H1 (cell line): Measurements from ENCODE around the gene CCDC137. TPM values are rescaled to one million over a fixed set of nuclear protein-coding genes. Genes with fewer than 3 reads are reported as not detected.

Source experiments
- CTCF ChIA-PET: fragments of 300-600 bp; sonication (Branson Sonifier 250); formaldehyde crosslinking; loops from one replicate; lab custom pipeline; 2021; ENCODE audit not compliant: partially characterized antibody; lab: Charles Lee
- POLR2A ChIA-PET: fragments of 300-600 bp; sonication (Branson Sonifier 250); formaldehyde crosslinking; loops from one replicate; lab custom pipeline; 2021; ENCODE audit warnings: inconsistent platforms; ENCODE audit not compliant: partially characterized antibody; lab: Charles Lee
- DNase-seq, 2 experiments: peaks; one replicate each; pipeline versions ENCODE4 v3.0.0 to v3.0.0-alpha.2; 2010 to 2022; ENCODE audit warnings: low spot score in 2 of 2, low read depth in 1 of 2, mixed read lengths in 1 of 2
- FAIRE-seq: peaks from 2 replicates; lab custom pipeline; 2011; peaks lifted over from hg19 to GRCh38; lab: Jason Lieb, UNC
- H2AFZ ChIP-seq: 2 replicates; pipeline ENCODE4 v1.8.1; 2012; ENCODE audit warnings: low read length, inconsistent platforms
- H2AK5ac ChIP-seq: 2 replicates; pipeline ENCODE4 v1.6.1; 2013; ENCODE audit warnings: low read depth, low read length
- H2BK120ac ChIP-seq: replicated peaks from 2 replicates; pipeline ENCODE3; 2013; ENCODE audit warnings: low read depth, low read length, inconsistent platforms
- H2BK12ac ChIP-seq: 2 replicates; pipeline ENCODE4 v1.6.1; 2013; ENCODE audit warnings: low read depth, low read length
- H2BK15ac ChIP-seq: 2 replicates; pipeline ENCODE4 v1.6.1; 2013; ENCODE audit warnings: low read length
- H2BK20ac ChIP-seq: 2 replicates; pipeline ENCODE4 v1.6.1; 2013; ENCODE audit warnings: low read length
- H2BK5ac ChIP-seq: 2 replicates; pipeline ENCODE4 v1.6.1; 2013; ENCODE audit warnings: low read depth, low read length
- H3K14ac ChIP-seq: 2 replicates; pipeline ENCODE4 v1.6.1; 2013; ENCODE audit warnings: inconsistent platforms; ENCODE audit not compliant: insufficient read length
- H3K18ac ChIP-seq: 2 replicates; pipeline ENCODE4 v1.6.1; 2013; ENCODE audit warnings: low read length; ENCODE audit errors: extremely low read depth
- H3K23ac ChIP-seq: 2 replicates; pipeline ENCODE4 v1.6.1; 2013; ENCODE audit warnings: inconsistent platforms; ENCODE audit not compliant: insufficient read length
- H3K23me2 ChIP-seq: 2 replicates; pipeline ENCODE4 v1.6.1; 2013; ENCODE audit warnings: low read depth, low read length
- H3K27ac ChIP-seq: 2 replicates; pipeline ENCODE4 v1.6.1; 2011; ENCODE audit warnings: low read depth, low read length, inconsistent platforms
- H3K27me3 ChIP-seq, 4 experiments: replicated peaks in 1 of 4; 1 replicate in 1 of 4; 2 replicates in 3 of 4; pipeline versions ENCODE4 v1.6.1 to v1.8.1; 2011 to 2013; ENCODE audit warnings: low read length in 3 of 4, mild to moderate bottlenecking in 3 of 4, inconsistent platforms in 2 of 4, mixed read lengths in 2 of 4, moderate library complexity in 1 of 4; ENCODE audit not compliant: control insufficient read depth in 3 of 4, insufficient read depth in 3 of 4; ENCODE audit errors: extremely low read depth in 1 of 4
- H3K36me3 ChIP-seq, 4 experiments: 2 replicates each; pipeline versions ENCODE4 v1.6.1 to v1.8.1; 2011 to 2013; ENCODE audit warnings: mild to moderate bottlenecking in 4 of 4, low read length in 3 of 4, moderate library complexity in 2 of 4, control low read depth in 1 of 4, inconsistent platforms in 1 of 4; ENCODE audit not compliant: insufficient read depth in 4 of 4, control insufficient read depth in 2 of 4
- H3K4ac ChIP-seq: replicated peaks from 2 replicates; pipeline ENCODE3; 2013; ENCODE audit warnings: low read length, low read depth, mixed read lengths, inconsistent platforms; ENCODE audit not compliant: insufficient read length
- H3K4me1 ChIP-seq, 4 experiments: replicated peaks in 1 of 4; 1 replicate in 1 of 4; 2 replicates in 3 of 4; pipeline versions ENCODE4 v1.6.1 to v1.8.1; 2011 to 2013; ENCODE audit warnings: low read length in 3 of 4, inconsistent platforms in 2 of 4, mixed read lengths in 1 of 4; ENCODE audit not compliant: insufficient read depth in 4 of 4, control insufficient read depth in 3 of 4
- H3K4me2 ChIP-seq, 2 experiments: 2 replicates each; pipeline versions ENCODE4 v1.6.1 to v1.8.1; 2011 to 2013; ENCODE audit warnings: low read depth in 2 of 2, low read length in 2 of 2, control low read depth in 1 of 2, inconsistent platforms in 1 of 2, mild to moderate bottlenecking in 1 of 2; ENCODE audit not compliant: insufficient read depth in 1 of 2
- H3K4me3 ChIP-seq, 4 experiments: fragments of 200-600, 300-600 bp in 1 of 4; sonication (generic), shearing (Covaris generic), sonication (Bioruptor Twin) in 1 of 4; 2 replicates each; pipeline versions ENCODE4 v1.5.1 to v1.8.1; 2011 to 2016; ENCODE audit warnings: low read length in 4 of 4, low read depth in 3 of 4, control low read depth in 2 of 4, inconsistent platforms in 2 of 4, mild to moderate bottlenecking in 2 of 4, mixed read lengths in 1 of 4, moderate library complexity in 1 of 4; ENCODE audit not compliant: insufficient read depth in 2 of 4; ENCODE audit errors: extremely low read depth in 1 of 4
- H3K56ac ChIP-seq: replicated peaks from 2 replicates; pipeline ENCODE3; 2013; ENCODE audit warnings: low read depth, mild to moderate bottlenecking, mixed read lengths, low read length, inconsistent platforms; ENCODE audit not compliant: insufficient read length
- H3K79me1 ChIP-seq: 2 replicates; pipeline ENCODE4 v1.6.1; 2013; ENCODE audit warnings: low read depth, low read length, control low read depth
- H3K79me2 ChIP-seq, 2 experiments: 2 replicates each; pipeline versions ENCODE4 v1.6.1 to v1.8.1; 2012 to 2013; ENCODE audit warnings: low read length in 2 of 2, mild to moderate bottlenecking in 2 of 2, inconsistent platforms in 1 of 2; ENCODE audit not compliant: insufficient read depth in 2 of 2, control insufficient read depth in 1 of 2
- H3K9ac ChIP-seq, 4 experiments: replicated peaks in 1 of 4; 1 replicate in 1 of 4; 2 replicates in 3 of 4; pipeline versions ENCODE4 v1.6.1 to v1.8.1; 2011 to 2013; ENCODE audit warnings: low read depth in 3 of 4, low read length in 3 of 4, control low read depth in 2 of 4, mild to moderate bottlenecking in 2 of 4, moderate library complexity in 2 of 4, inconsistent platforms in 1 of 4; ENCODE audit errors: extremely low read depth in 1 of 4
- H3K9me3 ChIP-seq, 2 experiments: 2 replicates each; pipeline versions ENCODE4 v1.6.1 to v1.8.1; 2012 to 2013; ENCODE audit warnings: mild to moderate bottlenecking in 2 of 2, moderate library complexity in 2 of 2, control low read depth in 1 of 2, inconsistent platforms in 1 of 2, low read depth in 1 of 2, low read length in 1 of 2, mixed read lengths in 1 of 2; ENCODE audit not compliant: insufficient read depth in 2 of 2
- H4K20me1 ChIP-seq, 2 experiments: replicated peaks in 1 of 2; 2 replicates each; pipeline versions ENCODE3 to v1.8.1; 2011 to 2013; ENCODE audit warnings: inconsistent platforms in 2 of 2, low read length in 2 of 2, mild to moderate bottlenecking in 1 of 2; ENCODE audit not compliant: insufficient read depth in 2 of 2, control insufficient read depth in 1 of 2
- H4K5ac ChIP-seq: 2 replicates; pipeline ENCODE4 v1.6.1; 2013; ENCODE audit warnings: low read length, low read depth, mixed read lengths, inconsistent platforms; ENCODE audit not compliant: insufficient read length
- H4K8ac ChIP-seq: 2 replicates; pipeline ENCODE4 v1.8.0; 2013; ENCODE audit warnings: mild to moderate bottlenecking, moderate library complexity, low read length, inconsistent platforms; ENCODE audit not compliant: insufficient read depth; ENCODE audit errors: extremely low read depth
- H4K91ac ChIP-seq: replicated peaks from 2 replicates; pipeline ENCODE3; 2013; ENCODE audit warnings: low read length, mixed read lengths, inconsistent platforms; ENCODE audit not compliant: insufficient read length
- GTF2F1 ChIP-seq: IDR thresholded peaks from 2 replicates; pipeline ENCODE4 v1.6.1; 2012; ENCODE audit warnings: low read depth, low read length, improper control_type of control experiment, borderline replicate concordance
- JUND ChIP-seq: IDR thresholded peaks from 2 replicates; pipeline ENCODE4 v1.6.1; 2011; ENCODE audit warnings: mild to moderate bottlenecking, improper control_type of control experiment, low read length
- NRF1 ChIP-seq: IDR thresholded peaks from 2 replicates; pipeline ENCODE4 v1.6.1; 2011; ENCODE audit warnings: mild to moderate bottlenecking, low read depth, low read length, improper control_type of control experiment
- RXRA ChIP-seq: IDR thresholded peaks from 2 replicates; pipeline ENCODE4 v1.6.1; 2011; ENCODE audit warnings: low read depth, mild to moderate bottlenecking, low read length, moderate library complexity; ENCODE audit not compliant: insufficient read depth
- SIN3A ChIP-seq, 2 experiments: IDR thresholded peaks in 1 of 2; conservative IDR thresholded peaks in 1 of 2; 2 replicates each; pipeline ENCODE4 v1.6.1; 2011 to 2012; ENCODE audit warnings: low read length in 2 of 2, improper control_type of control experiment in 1 of 2, low read depth in 1 of 2, mild to moderate bottlenecking in 1 of 2
- TAF7 ChIP-seq: optimal IDR thresholded peaks from 2 replicates; pipeline ENCODE3; 2011; ENCODE audit warnings: low read depth, mild to moderate bottlenecking, inconsistent platforms, low read length, moderate library complexity, borderline replicate concordance
- TBP ChIP-seq: IDR thresholded peaks from 2 replicates; pipeline ENCODE4 v1.6.1; 2011; ENCODE audit warnings: low read depth, low read length, improper control_type of control experiment
- WGBS, 2 experiments: shearing (Covaris generic) in 1 of 2; methylation state at CpG; one replicate each; pipeline versions ENCODE4 v1.1.6 to v1.1.7; 2013 to 2015; ENCODE audit warnings: low lambda C conversion rate in 2 of 2, mixed read lengths in 2 of 2, inconsistent platforms in 1 of 2, low coverage in 1 of 2, missing lambda C conversion rate in 1 of 2; ENCODE audit not compliant: insufficient replicate concordance in 2 of 2, insufficient coverage in 1 of 2, insufficient read length in 1 of 2; ENCODE audit errors: extremely low coverage in 1 of 2, missing lambda C conversion rate in 1 of 2; 5-methylcytosine and 5-hydroxymethylcytosine counted together
- polyA plus RNA-seq, 7 experiments: library from polyadenylated mRNA; depleted of rRNA in 3 of 7; stranded (reverse) in 5 of 7; unstranded in 2 of 7; fragments of >200 nt in 5 of 7; fragments of 200-250 nt in 2 of 7; gene quantifications; 1 replicate in 5 of 7; 2 replicates in 1 of 7; 4 replicates in 1 of 7; pipeline versions ENCODE4 v1.2.1 to v1.2.3, GENCODE V29; 2011 to 2013; ENCODE audit warnings: missing spikeins in 2 of 7, mixed read lengths in 2 of 7
- total RNA-seq: library from RNA; stranded (reverse); fragmentation: NEBNext Ultra II Directional; extraction: Animal tissue kit (Norgen Biotek cat#: 25700); gene quantifications from 2 replicates; pipeline ENCODE4 v1.2.1, GENCODE V29; 2021
- TF ChIP-seq, protein P1 (sequence below), 3 experiments: IDR thresholded peaks; 1 replicate in 2 of 3; 2 replicates in 1 of 3; pipeline versions ENCODE4 v1.5.1 to v1.6.1; 2011; ENCODE audit warnings: low read length in 3 of 3, mild to moderate bottlenecking in 3 of 3, inconsistent platforms in 2 of 3, low read depth in 1 of 3, moderate library complexity in 1 of 3; ENCODE audit not compliant: insufficient read depth in 1 of 3; ENCODE audit errors: control extremely low read depth in 1 of 3

The CCDC137 gene
- total and polyA plus RNA-seq, 2 of the 8 experiments (the other 6 are each of a cell fraction or from before 2014, with no cell fraction given): 17.6 to 38.6 TPM

DNA sequence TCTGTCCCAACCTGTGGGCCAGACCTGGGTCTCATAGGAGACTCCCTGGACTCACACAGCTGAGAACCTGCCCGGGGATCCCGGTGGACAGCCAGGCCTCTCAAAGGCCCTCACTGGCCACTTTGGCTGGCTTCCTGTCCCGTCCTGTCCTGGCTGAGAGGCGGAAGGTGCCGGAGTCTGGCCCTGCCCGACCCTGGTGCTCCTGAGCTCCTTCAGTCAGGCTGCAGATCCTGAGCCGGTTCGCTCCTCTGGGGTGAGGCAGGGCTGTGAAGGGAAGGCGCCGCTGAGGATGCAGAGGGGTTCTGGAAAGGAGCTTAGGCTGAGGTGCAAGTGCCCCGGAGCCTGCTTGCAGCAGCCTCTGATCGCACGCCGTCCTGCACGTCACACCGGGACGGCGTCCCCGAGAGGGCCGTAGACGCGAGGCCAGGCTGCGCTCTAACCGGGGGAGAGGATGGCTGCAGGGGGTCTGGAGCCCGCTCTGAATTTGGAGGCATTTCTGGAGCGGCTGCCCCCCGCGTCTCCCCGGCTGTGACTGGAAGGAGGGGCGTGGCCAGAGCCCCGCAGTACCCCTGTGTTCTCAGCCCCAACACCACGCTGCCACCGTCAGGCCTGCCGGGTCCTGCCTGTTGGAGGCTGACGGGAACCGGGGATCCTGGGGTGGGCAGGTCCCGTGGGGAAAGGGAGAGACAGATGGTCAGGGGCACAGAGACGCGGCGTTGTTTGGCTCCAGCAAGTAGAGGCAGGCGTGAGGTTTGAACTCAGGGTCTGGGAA, 21.4 kb downstream of the CCDC137 start:
- H3K79me1 ChIP-seq: peaks cover 9% of the 10 kb centered on the region
- H3K18ac ChIP-seq: no peak overlapping the region
- no peak overlapping the region for H2BK120ac ChIP-seq
- no peak overlapping the region for H3K27ac ChIP-seq
- H2BK5ac ChIP-seq: no peak overlapping the region
- H4K20me1 ChIP-seq: peaks cover 0 to 30% of the 10 kb centered on the region in 2 experiments
- no peak overlapping the region for H3K56ac ChIP-seq
- DNase-seq (no peak), FAIRE-seq (no peak)
- H3K27me3 ChIP-seq: no peaks in the 10 kb centered on the region
- no peak overlapping the region for H3K4me2 ChIP-seq
- H2BK20ac ChIP-seq: no peak overlapping the region
- H3K23me2 ChIP-seq: peaks cover 9% of the 10 kb centered on the region
- no peak overlapping the region for H4K91ac ChIP-seq
- H3K14ac ChIP-seq: no peak overlapping the region
- no peak overlapping the region for H3K23ac ChIP-seq
- H2BK15ac ChIP-seq: no peak overlapping the region
- H4K8ac ChIP-seq: no peak overlapping the region
- H3K9ac ChIP-seq: no peak overlapping the region
- 95% methylated on average over 31 of the region's 41 CpGs; no CpG with 5 or more reads in 1 of the 2 experiments for WGBS, 2 experiments
- no peaks in the 10 kb centered on the region for H3K9me3 ChIP-seq
- no peak overlapping the region for H3K4me3 ChIP-seq
- H3K4me1 ChIP-seq: peaks cover 3 to 8% (median 5%) of the 10 kb centered on the region in 4 experiments; a peak in 5 of 7 replicates
- peaks cover 0 to 25% of the 10 kb centered on the region in 2 experiments; a peak in 2 of 4 replicates for H3K79me2 ChIP-seq
- POLR2A ChIA-PET: interaction anchor here (1.1 to 28.4 kb wide), 3 partner anchors 7 to 21 kb away, joined by 3 to 436 read pairs (median 100); partner anchors contain the start of genes MRPL12 and SLC25A10
- no peak overlapping the region for H3K4ac ChIP-seq
- H2BK12ac ChIP-seq: no peak overlapping the region
- CTCF ChIA-PET: interaction anchor here (0.6 to 0.9 kb wide), 2 partner anchors 20 to 139 kb away, joined by 3 read pairs; no protein-coding TSS in a partner anchor
- no peak overlapping the region for H2AFZ ChIP-seq
- peaks cover 2 to 45% (median 19%) of the 10 kb centered on the region in 4 experiments; a peak in 6 of 8 replicates for H3K36me3 ChIP-seq
- H2AK5ac ChIP-seq: no peak overlapping the region
- no peak overlapping the region for H4K5ac ChIP-seq
- TF ChIP-seq GTF2F1: no peak
- TF ChIP-seq TBP: no peak
- no peak for TF ChIP-seq JUND
- TF ChIP-seq SIN3A (conservative IDR thresholded peaks at IDR 0.05 in 1 of 2, IDR thresholded peaks at IDR 0.05 in 1 of 2; ENCODE audit: low read depth in 1 of 2, low read length in 2 of 2): no peak
- no peak for TF ChIP-seq NRF1
- no peak for TF ChIP-seq RXRA
- TF ChIP-seq TAF7: no peak
- TF ChIP-seq, protein P1, sequence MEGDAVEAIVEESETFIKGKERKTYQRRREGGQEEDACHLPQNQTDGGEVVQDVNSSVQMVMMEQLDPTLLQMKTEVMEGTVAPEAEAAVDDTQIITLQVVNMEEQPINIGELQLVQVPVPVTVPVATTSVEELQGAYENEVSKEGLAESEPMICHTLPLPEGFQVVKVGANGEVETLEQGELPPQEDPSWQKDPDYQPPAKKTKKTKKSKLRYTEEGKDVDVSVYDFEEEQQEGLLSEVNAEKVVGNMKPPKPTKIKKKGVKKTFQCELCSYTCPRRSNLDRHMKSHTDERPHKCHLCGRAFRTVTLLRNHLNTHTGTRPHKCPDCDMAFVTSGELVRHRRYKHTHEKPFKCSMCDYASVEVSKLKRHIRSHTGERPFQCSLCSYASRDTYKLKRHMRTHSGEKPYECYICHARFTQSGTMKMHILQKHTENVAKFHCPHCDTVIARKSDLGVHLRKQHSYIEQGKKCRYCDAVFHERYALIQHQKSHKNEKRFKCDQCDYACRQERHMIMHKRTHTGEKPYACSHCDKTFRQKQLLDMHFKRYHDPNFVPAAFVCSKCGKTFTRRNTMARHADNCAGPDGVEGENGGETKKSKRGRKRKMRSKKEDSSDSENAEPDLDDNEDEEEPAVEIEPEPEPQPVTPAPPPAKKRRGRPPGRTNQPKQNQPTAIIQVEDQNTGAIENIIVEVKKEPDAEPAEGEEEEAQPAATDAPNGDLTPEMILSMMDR (IDR thresholded peaks at IDR 0.05; ENCODE audit: control extremely low read depth in 1 of 3, insufficient read depth in 1 of 3, low read depth in 1 of 3, low read length in 3 of 3): no peak
